HG03280 (cell line): ENCODE measurements around the gene PILRB.

Experiments used
- ATAC-seq: cut with Tn5 transposase; IDR thresholded peaks from one replicate; pipeline ENCODE4 v1.9.1; 2021; ENCODE audit warnings: mild to moderate bottlenecking, moderate library complexity; ENCODE audit not compliant: unreplicated experiment

PILRB gene

GRCh38 chr7:100400656-100401055, 42.7 kb downstream of the PILRB start:
- no peak for ATAC-seq

GRCh38 chr7:100401811-100402210, 43.9 kb downstream of the PILRB start:
- no peak for ATAC-seq

DNA sequence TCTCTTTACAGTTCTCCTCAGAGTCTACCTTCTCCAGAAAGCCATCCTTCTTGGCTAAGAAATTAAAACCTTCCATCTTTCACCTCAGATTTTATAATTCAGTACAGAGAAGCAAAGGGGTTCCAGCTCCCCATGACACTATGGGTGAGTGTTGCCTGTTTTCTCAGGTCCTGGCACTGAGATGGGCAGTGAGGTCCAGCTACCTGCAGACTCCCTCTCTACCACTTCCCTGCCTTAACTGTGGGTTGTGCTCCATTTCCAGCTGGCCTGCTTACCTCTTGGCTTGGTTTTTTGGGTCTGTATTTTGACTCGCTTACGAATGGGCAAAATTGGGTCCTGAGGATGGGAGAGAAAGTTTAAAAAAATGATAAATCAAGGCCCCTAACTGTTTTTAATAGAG, 44.3 kb downstream of the PILRB start:
- ATAC-seq = no peak

- ATAC-seq = no peak
These were observed 48.9 kb downstream of the PILRB start for GRCh38 chr7:100406767-100407166.

DNA sequence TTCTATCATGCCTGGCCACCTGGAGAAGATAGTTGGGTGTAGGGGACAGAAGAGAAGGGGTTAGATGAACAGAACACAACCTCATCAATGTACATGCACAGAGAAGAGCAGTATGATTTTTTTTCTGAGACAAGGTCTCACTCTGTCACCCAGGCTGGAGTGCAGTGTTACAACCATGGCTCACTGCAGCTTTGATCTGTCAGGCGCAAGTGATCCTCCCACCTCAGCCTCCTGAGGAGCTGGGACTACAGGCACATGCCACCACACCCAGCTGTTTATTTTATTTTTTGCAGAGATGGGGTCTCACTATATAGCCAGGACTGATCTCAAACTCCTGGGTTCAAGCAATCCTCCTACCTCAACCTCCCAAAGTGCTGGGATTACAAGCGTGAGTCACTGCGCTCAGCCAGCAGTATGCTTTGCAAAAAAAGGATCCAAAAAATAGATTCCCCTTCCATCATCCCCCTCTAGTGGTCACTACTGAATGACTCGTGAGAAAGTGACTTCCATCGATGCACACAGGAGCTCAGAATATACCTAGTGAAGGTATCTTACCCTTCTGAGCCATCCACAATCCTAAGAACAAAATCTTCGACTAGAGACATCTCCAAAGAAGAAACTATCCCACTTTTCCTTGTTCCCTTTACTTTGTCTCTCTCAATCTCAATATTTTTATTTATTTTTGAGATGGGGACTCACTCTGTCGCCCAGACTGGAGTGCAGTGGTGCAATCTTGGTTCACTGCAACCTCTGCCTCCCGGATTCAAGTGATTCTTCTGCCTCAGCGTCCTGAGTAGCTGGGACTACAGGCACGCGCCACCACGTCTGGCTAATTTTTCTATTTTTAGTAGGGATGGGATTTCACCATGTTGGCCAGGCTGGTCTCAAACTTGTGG, 49.6 kb downstream of the PILRB start:
- ATAC-seq = no peak

- ATAC-seq = no peak
These were observed 53.2 kb downstream of the PILRB start for GRCh38 chr7:100411101-100411500.

DNA sequence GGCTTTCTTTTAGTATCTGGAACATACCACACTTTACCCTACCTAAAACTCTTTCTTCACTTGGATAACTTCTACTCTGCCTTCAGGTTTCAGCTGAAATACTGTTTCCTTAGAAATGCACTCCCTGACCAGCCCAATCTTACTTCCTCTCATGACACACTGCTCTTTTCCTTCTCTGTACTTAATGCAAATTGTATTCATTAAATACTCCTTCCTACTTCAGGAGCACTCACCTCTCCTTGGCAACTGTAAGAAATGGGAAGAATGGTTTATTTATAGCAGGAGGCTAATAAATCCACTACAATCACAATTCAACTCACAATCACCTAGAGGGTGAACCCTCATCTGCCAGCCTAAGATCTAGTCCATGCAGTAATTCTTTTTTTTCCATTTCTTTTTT, 55.4 kb downstream of the PILRB start:
- ATAC-seq = no peak

GRCh38 chr7:100413889-100414288, 56.0 kb downstream of the PILRB start:
- ATAC-seq = no peak

GRCh38 chr7:100415448-100415847, 57.5 kb downstream of the PILRB start:
- no peak for ATAC-seq
